CD4-positive, alpha-beta T cell treated with Interleukin-4 for 4 hours (primary cell): ENCODE data around the gene PLEKHG4B.

ENCODE experiments used
- DNase-seq: peaks from one replicate; pipeline ENCODE4 v3.0.0-alpha.2; 2020

Gene PLEKHG4B

GRCh38 chr5:139579-140442 lies 47.8 kb downstream of the PLEKHG4B start:
- no peak for DNase-seq

- DNase-seq = no peak
Measured at GRCh38 chr5:140443-140829, 48.5 kb downstream of the PLEKHG4B start.

DNA sequence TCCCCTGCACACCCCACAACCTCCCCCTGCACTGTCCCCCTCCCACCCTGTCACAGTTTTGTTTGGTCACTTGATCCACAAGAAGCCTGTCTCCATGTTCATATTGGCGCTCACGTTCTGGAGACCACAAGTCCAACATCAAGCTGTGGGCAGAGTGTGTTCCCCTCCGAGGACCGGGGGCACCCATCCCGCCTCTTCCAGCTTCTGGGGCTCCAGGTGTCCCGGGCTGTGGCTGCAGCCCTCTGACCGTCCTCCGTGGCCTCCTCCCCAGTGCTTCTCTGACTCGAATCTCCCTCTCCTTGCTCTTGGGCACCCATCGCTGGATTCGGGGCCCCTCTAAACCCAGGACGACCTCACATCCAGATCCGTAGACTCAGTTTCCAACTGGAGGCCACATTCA lies 49.2 kb downstream of the PLEKHG4B start:
- no peak for DNase-seq

DNA sequence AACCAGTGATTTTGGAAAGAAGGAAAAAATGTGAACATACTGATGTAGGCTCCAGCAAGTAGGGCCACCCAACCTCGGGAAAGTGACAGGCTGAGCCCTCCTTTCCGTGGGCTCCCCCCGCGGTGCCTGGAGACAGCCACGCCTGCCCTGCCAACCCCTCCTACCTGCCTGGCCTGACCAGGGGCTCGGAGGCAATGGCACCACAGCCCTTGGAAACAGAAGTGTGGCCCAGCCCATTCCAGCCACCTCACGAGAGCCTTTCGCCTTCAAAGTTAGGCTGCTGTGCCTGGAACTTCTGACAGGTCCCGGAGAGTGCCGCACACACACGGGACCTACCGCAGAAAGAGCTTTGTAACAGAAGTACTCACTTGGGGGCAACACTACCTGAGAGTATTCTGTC lies 49.8 kb downstream of the PLEKHG4B start:
- no peak for DNase-seq

GRCh38 chr5:142246-142810 lies 50.4 kb downstream of the PLEKHG4B start:
- DNase-seq = no peak

- no peak for DNase-seq
Measured at GRCh38 chr5:143041-143440, 51.1 kb downstream of the PLEKHG4B start.

- no peak for DNase-seq
Measured at GRCh38 chr5:144941-145340, 53.0 kb downstream of the PLEKHG4B start.

DNA sequence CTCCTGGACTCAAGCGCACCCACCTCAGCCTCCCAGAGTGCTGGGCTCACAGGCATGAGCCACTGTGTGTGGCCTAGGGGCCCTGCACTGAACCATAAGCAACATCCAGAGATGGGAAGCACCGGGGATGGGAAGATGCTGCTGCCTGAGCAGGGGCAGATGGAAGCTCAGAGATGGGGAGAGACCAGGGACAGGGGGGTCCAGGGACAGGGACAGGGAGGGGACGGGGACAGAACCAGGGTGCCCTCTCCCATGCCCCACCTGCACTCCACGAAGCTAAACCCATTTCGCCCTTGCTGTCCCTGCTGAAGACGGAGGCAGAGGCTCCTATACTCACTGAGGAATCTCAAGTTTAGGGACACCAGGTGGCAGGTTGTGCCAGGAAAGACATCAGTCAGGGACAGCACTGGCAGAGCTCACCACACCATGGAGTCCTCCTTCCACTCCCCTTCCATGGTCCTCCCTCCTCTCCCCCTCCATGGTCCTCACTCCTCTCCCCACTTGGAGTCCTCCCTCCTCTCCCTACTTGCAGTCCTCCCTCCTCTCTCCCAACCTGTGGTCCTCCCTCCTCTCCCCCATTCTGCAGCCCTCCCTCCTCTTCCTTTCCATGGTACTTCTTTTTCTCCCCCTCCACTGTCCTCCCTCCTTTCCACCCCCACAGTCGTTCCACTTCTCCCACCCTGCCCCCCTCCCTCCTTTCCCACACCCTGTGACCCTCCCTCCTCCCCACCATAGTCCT lies 53.8 kb downstream of the PLEKHG4B start:
- DNase-seq = no peak

GRCh38 chr5:147751-148150 lies 55.8 kb downstream of the PLEKHG4B start:
- DNase-seq = no peak

- no peak for DNase-seq
Measured at GRCh38 chr5:149745-150485, 57.9 kb downstream of the PLEKHG4B start.

- no peak for DNase-seq
Measured at GRCh38 chr5:150746-151145, 58.8 kb downstream of the PLEKHG4B start.

DNA sequence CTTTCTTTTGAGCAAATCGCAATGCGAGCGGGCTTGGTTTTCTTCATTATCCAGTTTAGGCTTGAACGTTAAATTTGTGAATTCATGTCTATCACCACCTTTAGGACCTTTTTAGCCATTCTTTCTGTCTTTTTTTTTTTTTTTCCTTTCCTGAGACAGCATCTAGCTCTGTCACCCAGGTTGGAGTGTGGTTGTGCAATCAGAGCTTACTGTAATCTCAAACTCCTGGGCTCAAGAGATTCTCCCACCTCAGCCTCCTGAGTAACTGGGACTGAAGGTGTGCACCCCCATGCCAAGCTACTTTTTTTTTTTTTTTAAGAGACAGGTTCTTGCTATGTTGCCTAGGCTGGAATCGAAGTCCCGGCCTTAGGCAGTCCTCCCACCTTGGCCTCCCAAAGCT lies 60.1 kb downstream of the PLEKHG4B start:
- no peak for DNase-seq

- no peak for DNase-seq
Measured at GRCh38 chr5:153256-153655, 61.3 kb downstream of the PLEKHG4B start.

- no peak for DNase-seq
Measured at GRCh38 chr5:154236-154635, 62.3 kb downstream of the PLEKHG4B start.

DNA sequence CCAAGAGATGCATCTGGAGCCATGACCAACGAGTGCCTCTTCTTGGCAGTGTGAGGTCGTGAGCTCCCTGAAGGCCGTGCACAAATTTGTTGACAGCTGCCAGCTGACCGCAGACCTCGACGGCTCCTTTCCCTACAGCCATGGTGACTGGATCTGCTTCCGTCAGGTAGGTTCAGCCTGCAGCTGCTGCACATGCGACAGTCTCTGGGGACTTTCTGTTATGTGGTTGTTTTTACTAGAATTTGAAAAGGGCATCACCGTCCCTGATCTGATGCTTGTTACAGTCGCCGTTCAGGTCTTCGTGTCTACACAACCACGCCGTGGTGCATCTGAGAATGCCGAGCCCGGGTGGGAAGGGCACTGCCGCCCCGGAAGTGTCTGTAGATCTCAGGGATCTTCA lies 62.9 kb downstream of the PLEKHG4B start:
- DNase-seq = no peak

- DNase-seq = no peak
Measured at GRCh38 chr5:155651-156410, 63.9 kb downstream of the PLEKHG4B start.

DNA sequence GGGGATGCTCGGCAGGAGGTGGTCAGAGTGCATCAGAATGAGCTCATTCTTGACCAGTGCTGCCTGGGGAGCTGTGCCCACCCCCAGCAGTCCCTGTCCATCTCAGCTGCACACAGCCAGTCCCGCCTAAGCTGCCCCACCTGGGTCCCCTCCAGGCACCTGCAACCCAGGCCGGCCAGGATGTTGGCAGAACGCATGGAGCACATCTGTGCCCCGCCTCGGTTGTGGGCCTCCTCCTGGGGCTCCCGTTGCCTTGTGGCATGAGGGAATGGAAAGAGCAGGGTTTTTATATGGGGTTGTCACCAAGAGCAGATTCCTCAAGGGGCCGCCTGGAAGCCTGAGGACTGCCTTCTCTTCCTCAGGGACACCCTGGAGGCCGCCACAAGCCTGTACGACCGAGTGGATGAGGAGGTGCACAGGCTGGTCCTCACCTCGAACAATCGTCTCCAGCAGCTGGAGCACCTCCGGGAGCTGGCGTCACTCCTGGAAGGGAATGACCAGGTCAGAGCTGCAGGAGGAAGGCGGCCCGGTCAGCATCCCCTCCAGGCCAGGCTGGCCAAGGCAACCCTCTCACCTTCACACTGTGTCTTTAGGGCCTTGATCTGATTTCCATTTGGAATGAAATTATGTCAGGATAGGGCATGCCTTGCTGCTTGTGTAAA lies 64.6 kb downstream of the PLEKHG4B start:
- no peak for DNase-seq

DNA sequence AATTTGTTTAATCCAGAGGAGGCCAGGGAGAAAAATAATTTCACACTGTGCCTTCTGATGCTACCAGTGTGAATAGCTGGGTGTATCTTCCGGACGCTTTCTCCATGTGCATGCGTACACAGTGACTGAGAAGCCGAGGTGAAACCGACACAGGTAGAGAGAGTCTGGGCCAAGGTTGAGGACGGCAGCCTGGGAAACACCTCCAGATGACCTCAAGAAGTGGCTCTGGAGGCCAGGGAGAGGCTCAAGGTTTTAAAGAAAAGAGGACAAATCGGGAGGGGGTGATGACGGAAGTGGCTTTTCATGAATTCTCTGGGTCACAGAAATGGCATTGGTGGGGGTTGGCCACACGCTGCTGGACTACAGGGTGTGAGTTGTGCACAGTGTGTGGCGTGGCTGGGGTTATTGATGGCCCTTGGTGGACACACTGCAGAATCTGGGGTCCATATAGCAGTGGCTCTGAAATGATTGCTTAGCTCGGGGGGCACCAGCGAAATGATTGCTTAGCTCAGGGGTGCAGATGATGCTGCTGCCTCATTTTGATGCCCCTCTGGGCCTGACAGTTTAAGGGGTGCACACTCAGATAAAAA lies 65.3 kb downstream of the PLEKHG4B start:
- DNase-seq = no peak

DNA sequence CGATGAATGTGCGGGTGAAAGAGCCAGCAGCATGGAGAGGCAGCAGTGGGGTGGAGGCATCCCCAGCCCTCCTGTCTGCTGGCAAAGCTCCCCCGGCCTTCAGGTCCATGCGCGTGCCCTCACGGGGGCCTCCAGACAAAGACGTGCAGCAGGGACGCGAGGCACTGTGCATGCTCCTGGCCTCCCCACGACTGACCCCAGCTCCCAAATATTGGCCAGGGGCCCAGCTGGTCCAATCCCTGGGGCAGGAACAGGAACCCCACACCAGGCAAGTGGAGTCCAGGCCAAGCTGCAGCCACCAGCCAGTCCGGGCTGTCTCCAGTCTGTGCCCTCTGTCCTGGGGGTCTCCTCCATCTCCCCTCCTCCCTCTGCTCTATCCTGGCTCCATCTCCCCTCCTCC lies 65.8 kb downstream of the PLEKHG4B start:
- DNase-seq = no peak

DNA sequence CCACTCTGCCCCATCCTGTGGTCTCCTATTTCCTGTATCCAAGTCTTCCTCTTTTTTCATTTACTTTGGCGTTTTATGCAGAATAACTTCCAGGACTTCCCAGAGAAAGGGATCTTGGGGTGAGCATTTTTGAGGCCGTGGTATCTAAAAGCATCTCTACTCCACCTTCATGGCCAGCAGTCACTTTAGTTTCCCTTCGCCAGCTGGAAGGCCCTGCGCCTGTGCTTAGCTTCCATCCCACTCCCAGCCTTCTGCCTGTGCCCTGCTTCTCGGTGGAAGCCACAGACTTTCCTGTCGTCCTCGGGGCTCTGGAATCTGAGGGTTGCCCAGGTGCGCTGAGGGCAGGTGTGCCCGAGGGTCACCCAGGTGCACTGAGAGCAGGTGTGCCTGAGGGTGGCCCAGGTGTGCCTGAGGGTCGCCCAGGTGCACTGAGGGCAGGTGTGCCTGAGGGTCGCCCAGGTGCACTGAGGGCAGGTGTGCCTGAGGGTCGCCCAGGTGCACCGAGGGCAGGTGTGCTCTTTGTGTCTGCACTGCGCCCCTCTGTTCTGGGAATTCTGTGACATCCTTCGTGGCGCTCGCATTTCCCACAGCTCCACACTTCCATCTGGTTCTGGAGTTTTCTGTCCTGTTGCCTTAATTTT lies 67.0 kb downstream of the PLEKHG4B start:
- DNase-seq = no peak
